Neuron (in vitro differentiated cells): ENCODE measurements around the gene CYP2J2.

Source experiments
- H2AFZ ChIP-seq: one replicate; pipeline ENCODE4 v1.6.1; 2013; ENCODE audit warnings: low read depth, mild to moderate bottlenecking, inconsistent platforms, low read length, moderate library complexity
- H3K27me3 ChIP-seq: one replicate; pipeline ENCODE4 v1.6.1; 2013; ENCODE audit warnings: low read length; ENCODE audit not compliant: insufficient read depth
- H3K36me3 ChIP-seq: one replicate; pipeline ENCODE4 v1.6.1; 2013; ENCODE audit warnings: low read length; ENCODE audit not compliant: insufficient read depth
- H3K4me1 ChIP-seq: one replicate; pipeline ENCODE4 v1.6.1; 2013; ENCODE audit warnings: low read length; ENCODE audit not compliant: insufficient read depth
- H3K4me3 ChIP-seq: 2 replicates; pipeline ENCODE4 v1.5.1; 2013; ENCODE audit warnings: mild to moderate bottlenecking, low read length, moderate library complexity
- H3K9me3 ChIP-seq: one replicate; pipeline ENCODE4 v1.6.1; 2013; ENCODE audit warnings: low read length

CYP2J2 gene

DNA sequence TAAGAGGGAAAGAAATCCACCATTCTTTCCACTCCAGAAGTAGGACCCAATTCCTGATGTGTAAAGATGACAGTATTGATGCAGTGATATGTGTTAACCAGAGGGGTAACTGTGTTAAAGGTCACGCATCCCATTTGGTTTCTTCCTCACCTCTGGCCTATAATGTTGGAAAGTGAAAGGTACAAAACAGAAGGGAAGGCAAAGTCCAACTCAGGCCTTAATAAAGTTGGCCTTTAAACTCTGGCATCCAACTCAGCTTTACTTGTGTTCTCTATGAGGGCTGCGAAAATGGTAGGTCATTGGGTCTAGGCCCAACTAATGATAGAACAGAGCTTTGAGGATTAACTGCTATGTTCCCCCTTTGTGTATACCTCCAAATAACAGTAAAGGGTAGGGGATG lies 17.9 kb downstream of the CYP2J2 start:
- H3K9me3 ChIP-seq = no peaks in the 10 kb centered on the region
- H2AFZ ChIP-seq = no peak overlapping the region
- peaks cover 6% of the 10 kb centered on the region for H3K4me1 ChIP-seq
- H3K4me3 ChIP-seq = no peak overlapping the region
- no peaks in the 10 kb centered on the region for H3K27me3 ChIP-seq
- H3K36me3 ChIP-seq = no peaks in the 10 kb centered on the region

- peaks cover 6% of the 10 kb centered on the region for H3K4me1 ChIP-seq
Measured at GRCh38 chr1:59908084-59908483, 18.5 kb downstream of the CYP2J2 start.

DNA sequence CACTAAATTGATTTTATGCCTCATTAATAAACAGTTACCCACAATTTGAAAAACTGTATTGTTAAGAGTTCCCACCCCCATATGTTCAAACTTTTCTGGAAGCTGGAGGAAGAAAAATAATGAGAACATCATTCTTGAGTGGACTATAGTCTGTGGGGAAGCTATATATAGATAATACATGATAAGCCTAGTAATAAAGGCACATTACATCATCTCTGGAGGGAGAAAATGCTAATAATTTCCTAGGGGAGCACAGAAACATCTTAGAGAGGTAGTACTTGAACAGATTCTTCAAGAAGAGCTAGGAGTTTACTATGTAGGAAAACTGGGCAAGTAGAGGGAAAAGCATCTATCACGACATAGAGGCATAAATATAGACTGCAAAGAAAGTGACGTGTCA lies 19.6 kb downstream of the CYP2J2 start:
- Histone ChIP-seq H3K27me3 (no peaks in the 10 kb centered on the region), H2AFZ (no peak overlapping the region), H3K36me3 (no peaks in the 10 kb centered on the region), H3K4me1 (peaks cover 6% of the 10 kb centered on the region), H3K4me3 (no peak overlapping the region), H3K9me3 (no peaks in the 10 kb centered on the region)

More at GRCh38 chr1:59908084-59908483, 18.5 kb downstream of the CYP2J2 start:
- Histone ChIP-seq H3K4me3 (no peak overlapping the region), H3K27me3 (no peaks in the 10 kb centered on the region), H3K9me3 (no peaks in the 10 kb centered on the region), H3K36me3 (no peaks in the 10 kb centered on the region), H2AFZ (no peak overlapping the region)

DNA sequence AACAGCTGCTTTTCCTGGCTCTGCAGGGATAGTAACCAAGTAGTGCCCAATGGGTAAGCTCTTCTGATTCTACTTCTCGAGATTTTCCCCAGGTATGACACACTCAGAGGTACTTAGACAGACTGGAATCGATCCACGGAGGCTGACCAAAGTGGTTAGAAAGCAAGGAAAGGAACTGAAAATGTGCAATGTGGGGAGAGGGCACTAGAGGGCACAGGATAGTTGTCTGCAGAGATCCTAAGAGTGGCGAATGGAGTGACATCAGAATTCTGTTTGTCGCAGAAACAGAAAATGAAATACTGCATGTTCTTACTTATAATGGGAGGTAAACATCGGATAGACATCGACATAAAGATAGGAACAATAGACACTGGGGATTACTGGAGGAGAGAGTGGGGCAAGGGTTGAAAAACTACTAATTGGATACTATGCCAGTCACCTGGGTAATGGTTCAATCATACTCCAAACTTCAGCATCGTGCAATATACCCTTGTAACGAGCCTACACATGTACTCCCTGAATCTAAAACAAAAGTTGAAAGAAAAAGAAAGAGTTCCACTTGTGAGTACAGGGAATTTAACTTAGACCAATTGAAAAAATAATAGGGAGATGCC lies 23.3 kb downstream of the CYP2J2 start:
- H3K4me1 ChIP-seq = no peaks in the 10 kb centered on the region
- no peaks in the 10 kb centered on the region for H3K36me3 ChIP-seq
- no peaks in the 10 kb centered on the region for H3K9me3 ChIP-seq
- no peak overlapping the region for H3K4me3 ChIP-seq
- no peak overlapping the region for H2AFZ ChIP-seq
- no peaks in the 10 kb centered on the region for H3K27me3 ChIP-seq

- no peaks in the 10 kb centered on the region for H3K9me3 ChIP-seq
- no peak overlapping the region for H3K4me3 ChIP-seq
- H3K36me3 ChIP-seq = no peaks in the 10 kb centered on the region
- H2AFZ ChIP-seq = no peak overlapping the region
- H3K4me1 ChIP-seq = no peaks in the 10 kb centered on the region
- H3K27me3 ChIP-seq = no peaks in the 10 kb centered on the region
Measured at GRCh38 chr1:59901770-59902388, 24.7 kb downstream of the CYP2J2 start.

- Histone ChIP-seq H3K36me3 (no peaks in the 10 kb centered on the region), H3K27me3 (no peaks in the 10 kb centered on the region), H3K9me3 (no peaks in the 10 kb centered on the region), H3K4me1 (no peaks in the 10 kb centered on the region), H3K4me3 (no peak overlapping the region), H2AFZ (no peak overlapping the region)
Measured at GRCh38 chr1:59900640-59901039, 25.9 kb downstream of the CYP2J2 start.

DNA sequence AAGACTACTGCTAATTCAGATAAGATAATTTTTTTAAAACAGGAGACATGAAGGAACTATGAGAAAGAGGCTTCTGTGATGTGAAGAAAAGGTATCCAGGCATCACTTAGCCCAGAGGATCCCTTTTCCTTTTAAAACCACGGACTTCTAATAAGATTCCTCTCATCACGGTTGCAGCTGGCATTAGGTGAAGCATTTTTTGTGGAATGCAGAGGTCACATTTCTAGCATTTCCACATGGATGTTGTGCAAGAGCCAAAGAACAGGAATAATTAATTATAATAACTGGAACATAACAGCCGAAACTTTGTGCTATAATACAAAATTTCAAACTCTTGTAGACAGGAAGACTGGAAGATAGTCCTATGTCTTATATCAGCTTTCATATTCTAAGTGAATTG lies 27.6 kb downstream of the CYP2J2 start:
- H3K27me3 ChIP-seq = peaks cover 4% of the 10 kb centered on the region
- no peaks in the 10 kb centered on the region for H3K36me3 ChIP-seq
- H2AFZ ChIP-seq = no peak overlapping the region
- no peak overlapping the region for H3K4me3 ChIP-seq
- no peaks in the 10 kb centered on the region for H3K9me3 ChIP-seq
- no peaks in the 10 kb centered on the region for H3K4me1 ChIP-seq

- Histone ChIP-seq H3K27me3 (peaks cover 4% of the 10 kb centered on the region), H3K9me3 (no peaks in the 10 kb centered on the region), H3K36me3 (no peaks in the 10 kb centered on the region), H3K4me3 (no peak overlapping the region), H2AFZ (no peak overlapping the region), H3K4me1 (no peaks in the 10 kb centered on the region)
Measured at GRCh38 chr1:59897165-59897564, 29.4 kb downstream of the CYP2J2 start.

- Histone ChIP-seq H3K27me3 (peaks cover 4% of the 10 kb centered on the region), H3K36me3 (no peaks in the 10 kb centered on the region), H3K4me3 (no peak overlapping the region), H3K4me1 (no peaks in the 10 kb centered on the region), H2AFZ (no peak overlapping the region), H3K9me3 (no peaks in the 10 kb centered on the region)
Measured at GRCh38 chr1:59892841-59893811, 33.4 kb downstream of the CYP2J2 start.

- no peaks in the 10 kb centered on the region for H3K9me3 ChIP-seq
- H3K36me3 ChIP-seq = no peaks in the 10 kb centered on the region
- peaks cover 3% of the 10 kb centered on the region for H3K27me3 ChIP-seq
- no peak overlapping the region for H2AFZ ChIP-seq
- H3K4me3 ChIP-seq = no peak overlapping the region
- H3K4me1 ChIP-seq = peaks cover 6% of the 10 kb centered on the region
Measured at GRCh38 chr1:59885160-59885832, 41.3 kb downstream of the CYP2J2 start.

GRCh38 chr1:59880735-59881134 lies 45.8 kb downstream of the CYP2J2 start:
- Histone ChIP-seq H3K9me3 (no peaks in the 10 kb centered on the region), H3K36me3 (no peaks in the 10 kb centered on the region)

DNA sequence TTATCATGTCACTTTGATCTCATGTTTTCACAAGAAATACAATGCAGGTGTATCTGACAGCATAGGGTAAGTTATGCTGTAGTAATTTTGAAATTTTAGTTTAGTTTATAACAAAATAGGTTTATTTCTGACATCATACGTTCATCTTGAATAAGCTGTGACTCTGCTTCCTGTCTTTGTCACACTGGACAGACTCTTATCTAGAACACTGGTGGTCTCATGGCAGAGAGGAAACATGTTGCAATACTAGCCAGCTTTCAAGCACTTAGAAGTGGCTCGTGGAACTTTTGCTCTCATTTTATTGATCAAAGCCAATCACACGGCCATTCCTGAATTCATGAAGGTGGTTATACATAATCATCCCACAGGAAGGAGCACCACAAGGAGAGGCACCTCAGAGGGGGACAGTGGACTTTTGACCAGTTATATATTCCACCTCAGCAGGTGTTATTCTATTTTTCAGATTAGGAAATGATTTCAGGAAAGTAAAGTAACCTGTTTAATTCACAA lies 46.5 kb downstream of the CYP2J2 start:
- no peak overlapping the region for H2AFZ ChIP-seq
- no peaks in the 10 kb centered on the region for H3K36me3 ChIP-seq
- H3K4me3 ChIP-seq = no peak overlapping the region
- no peaks in the 10 kb centered on the region for H3K9me3 ChIP-seq
- H3K27me3 ChIP-seq = no peaks in the 10 kb centered on the region
- peaks cover 7% of the 10 kb centered on the region for H3K4me1 ChIP-seq

More at GRCh38 chr1:59880735-59881134, 45.8 kb downstream of the CYP2J2 start:
- Histone ChIP-seq H3K4me3 (no peak overlapping the region), H2AFZ (no peak overlapping the region), H3K4me1 (peaks cover 7% of the 10 kb centered on the region), H3K27me3 (no peaks in the 10 kb centered on the region)
